Glomerular endothelial cell (primary cell): ENCODE results near the gene THAP9. TPM values are rescaled to one million over a fixed set of nuclear protein-coding genes. Genes with fewer than 3 reads are reported as not detected.

ENCODE experiments used
- DNase-seq: peaks from one replicate; pipeline ENCODE4 v3.0.0-alpha.2; 2011; ENCODE audit warnings: low read depth, low spot score; ENCODE audit errors: extremely low read depth
- total RNA-seq: library from RNA; depleted of rRNA; stranded (reverse); fragments of >200 nt; gene quantifications from 2 replicates; pipeline ENCODE4 v1.2.3, GENCODE V29; 2015

Gene THAP9
- total RNA-seq, 1 donor from 2014 or later: 2.3 TPM

GRCh38 chr4:82954212-82954611 lies 53.7 kb downstream of the THAP9 start:
- no peak for DNase-seq

- no peak for DNase-seq
These were observed 56.5 kb downstream of the THAP9 start for GRCh38 chr4:82957045-82957444.

DNA sequence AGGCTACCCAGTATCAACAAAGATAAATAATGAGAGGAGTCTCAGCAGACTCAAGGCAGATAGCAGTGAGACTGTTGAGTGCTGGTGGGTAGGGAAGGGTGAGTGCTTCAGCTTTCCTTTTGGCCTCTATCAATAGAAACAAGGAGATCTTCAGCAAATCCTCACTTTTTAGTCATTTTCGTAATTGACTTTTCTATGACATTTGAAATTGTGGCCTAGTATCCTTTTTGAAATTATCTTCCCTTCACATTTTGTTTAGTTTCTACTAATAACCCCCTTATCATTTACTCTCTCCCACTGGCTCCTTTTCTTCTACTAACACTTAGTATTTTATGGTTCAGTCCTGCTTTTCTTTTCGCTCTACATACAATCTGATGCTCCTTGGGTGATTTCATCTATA lies 65.2 kb downstream of the THAP9 start:
- DNase-seq: no peak

GRCh38 chr4:82968972-82969371 lies 68.4 kb downstream of the THAP9 start:
- DNase-seq: no peak

- no peak for DNase-seq
These were observed 68.9 kb downstream of the THAP9 start for GRCh38 chr4:82969414-82969813.

Other genes with a start within 250 kb of the THAP9 start
- gene SCD5, start 101.9 kb upstream of the THAP9 start, total RNA-seq: 28.4 and 35.8 TPM in 2 replicates
- 252 and 304 TPM in 2 replicates for gene SEC31A, start 9.6 kb upstream of the THAP9 start, total RNA-seq
- 3.7 and 9.2 TPM in 2 replicates for gene LIN54, start 110.1 kb downstream of the THAP9 start, total RNA-seq
- gene COPS4, start 134.4 kb downstream of the THAP9 start, total RNA-seq: 43.5 and 65.9 TPM in 2 replicates
- 0.10 and 0.18 TPM in 2 replicates for gene PLAC8, start 214.0 kb downstream of the THAP9 start, total RNA-seq